ENCODE data around the gene IL17A.

Gene IL17A

DNA sequence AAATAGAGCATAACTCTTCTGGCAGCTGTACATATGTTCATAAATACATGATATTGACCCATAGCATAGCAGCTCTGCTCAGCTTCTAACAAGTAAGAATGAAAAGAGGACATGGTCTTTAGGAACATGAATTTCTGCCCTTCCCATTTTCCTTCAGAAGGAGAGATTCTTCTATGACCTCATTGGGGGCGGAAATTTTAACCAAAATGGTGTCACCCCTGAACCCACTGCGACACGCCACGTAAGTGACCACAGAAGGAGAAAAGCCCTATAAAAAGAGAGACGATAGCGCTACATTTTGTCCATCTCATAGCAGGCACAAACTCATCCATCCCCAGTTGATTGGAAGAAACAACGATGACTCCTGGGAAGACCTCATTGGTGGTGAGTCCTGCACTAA, at the start of gene IL17A:
Gene IL17A (plus strand): TSS at position 301 of the 400 bp plus-strand sequence. CDS start 57 bp downstream, at position 358.
- DNase-seq (ENCODE audit: low read depth in 2 of 2, low spot score in 1 of 2): no peak

- DNase-seq (ENCODE audit: low read depth in 2 of 2, low spot score in 1 of 2): no peak
These were observed 49.2 kb upstream of the IL17A start for GRCh38 chr6:52136934-52137467.

GRCh38 chr6:52138284-52138683, 47.9 kb upstream of the IL17A start:
- DNase-seq (ENCODE audit: low read depth in 2 of 2, low spot score in 1 of 2): no peak

DNA sequence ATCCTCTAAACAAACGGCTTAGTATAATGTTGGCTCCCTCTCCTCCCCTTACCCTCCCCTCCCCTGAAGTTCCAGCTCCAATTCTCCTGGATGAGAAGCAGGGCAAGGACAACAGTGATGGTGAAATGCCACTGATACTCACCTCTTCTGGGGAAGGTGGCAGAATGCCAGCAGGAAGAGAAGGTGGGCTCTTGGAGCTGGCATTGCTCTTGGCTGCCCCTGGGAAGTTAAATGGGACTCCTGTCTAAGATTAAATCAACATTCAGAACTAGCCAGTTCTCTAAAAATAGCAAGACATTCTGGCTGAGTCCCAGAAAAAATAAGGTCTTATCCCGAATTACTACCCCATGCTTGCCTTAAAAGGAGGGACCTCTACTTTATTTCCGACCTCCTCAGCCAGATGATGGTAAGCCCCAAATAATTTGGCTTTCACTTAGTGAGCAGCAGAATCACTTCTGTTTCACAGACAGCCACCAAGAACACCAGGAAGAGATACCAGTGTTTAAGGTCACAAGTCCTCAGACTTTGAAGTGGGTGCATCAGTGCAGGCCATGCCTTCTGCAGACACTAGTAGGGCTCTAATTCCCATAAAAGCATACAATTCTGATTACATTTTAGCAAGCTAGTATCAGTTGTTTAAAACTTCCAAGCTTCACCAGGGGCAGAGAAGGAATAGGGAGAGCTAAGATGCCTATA, 46.0 kb upstream of the IL17A start:
- DNase-seq (ENCODE audit: low read depth in 2 of 2, low spot score in 1 of 2): no peak

DNA sequence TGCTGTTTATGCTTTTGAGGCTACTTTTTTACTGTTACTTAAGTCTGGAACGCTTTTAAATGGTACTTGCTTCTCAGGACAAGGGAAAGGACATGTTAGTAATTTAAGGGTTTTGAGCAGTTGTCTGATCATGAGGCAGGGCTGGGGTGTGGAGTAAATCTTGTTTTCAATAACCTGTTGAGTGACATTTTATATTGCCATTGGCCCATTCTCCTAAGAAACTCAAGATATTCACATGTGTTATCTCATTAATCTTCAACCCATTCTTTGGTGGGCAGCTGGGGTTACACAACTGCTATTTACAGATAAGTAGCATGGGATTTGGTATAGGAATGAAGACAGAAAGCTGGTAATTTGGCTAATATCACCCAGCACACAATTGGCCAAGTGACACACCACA, 44.6 kb upstream of the IL17A start:
- DNase-seq (ENCODE audit: low read depth in 2 of 2, low spot score in 1 of 2): no peak

DNA sequence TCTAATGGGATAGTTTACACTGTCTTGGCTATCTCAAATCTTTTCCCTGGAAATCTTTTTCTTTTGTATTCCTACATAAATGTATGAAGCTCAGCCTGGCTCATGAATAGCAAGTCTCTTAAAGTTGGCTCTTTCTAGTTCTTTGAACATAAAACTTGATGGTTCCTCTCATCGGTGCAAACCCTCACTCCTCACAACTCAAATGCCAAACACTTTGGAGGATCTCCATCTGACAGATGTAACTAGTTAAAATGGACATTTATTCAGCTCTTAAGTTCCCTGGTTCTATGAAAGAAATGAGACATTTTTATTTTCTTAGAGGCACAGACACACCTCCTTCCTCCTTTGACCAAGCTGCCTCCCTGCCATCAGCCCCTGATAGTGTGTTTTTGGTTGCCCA, 43.6 kb upstream of the IL17A start:
- DNase-seq (ENCODE audit: low read depth in 2 of 2, low spot score in 1 of 2): no peak

DNA sequence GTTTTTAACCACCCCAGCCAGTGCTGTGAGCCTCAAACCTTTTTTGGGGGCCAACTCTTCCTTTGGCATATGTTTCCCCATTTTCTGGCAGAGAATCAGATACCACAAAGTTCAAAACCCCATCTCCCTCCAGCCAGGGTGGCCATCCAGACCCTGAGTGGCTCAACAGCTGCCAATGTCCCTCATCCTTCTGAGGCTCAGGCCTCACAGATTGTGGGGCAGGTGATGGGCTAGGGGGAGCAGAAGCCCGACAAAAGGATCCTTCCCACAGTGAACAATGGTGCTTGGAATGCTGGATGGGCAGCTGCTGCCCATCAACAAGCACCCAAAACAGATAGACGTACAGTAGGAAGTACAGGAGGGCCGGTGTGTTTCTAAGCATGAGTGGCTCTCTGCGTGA, 42.6 kb upstream of the IL17A start:
- no peak for DNase-seq (ENCODE audit: low read depth in 2 of 2, low spot score in 1 of 2)

DNA sequence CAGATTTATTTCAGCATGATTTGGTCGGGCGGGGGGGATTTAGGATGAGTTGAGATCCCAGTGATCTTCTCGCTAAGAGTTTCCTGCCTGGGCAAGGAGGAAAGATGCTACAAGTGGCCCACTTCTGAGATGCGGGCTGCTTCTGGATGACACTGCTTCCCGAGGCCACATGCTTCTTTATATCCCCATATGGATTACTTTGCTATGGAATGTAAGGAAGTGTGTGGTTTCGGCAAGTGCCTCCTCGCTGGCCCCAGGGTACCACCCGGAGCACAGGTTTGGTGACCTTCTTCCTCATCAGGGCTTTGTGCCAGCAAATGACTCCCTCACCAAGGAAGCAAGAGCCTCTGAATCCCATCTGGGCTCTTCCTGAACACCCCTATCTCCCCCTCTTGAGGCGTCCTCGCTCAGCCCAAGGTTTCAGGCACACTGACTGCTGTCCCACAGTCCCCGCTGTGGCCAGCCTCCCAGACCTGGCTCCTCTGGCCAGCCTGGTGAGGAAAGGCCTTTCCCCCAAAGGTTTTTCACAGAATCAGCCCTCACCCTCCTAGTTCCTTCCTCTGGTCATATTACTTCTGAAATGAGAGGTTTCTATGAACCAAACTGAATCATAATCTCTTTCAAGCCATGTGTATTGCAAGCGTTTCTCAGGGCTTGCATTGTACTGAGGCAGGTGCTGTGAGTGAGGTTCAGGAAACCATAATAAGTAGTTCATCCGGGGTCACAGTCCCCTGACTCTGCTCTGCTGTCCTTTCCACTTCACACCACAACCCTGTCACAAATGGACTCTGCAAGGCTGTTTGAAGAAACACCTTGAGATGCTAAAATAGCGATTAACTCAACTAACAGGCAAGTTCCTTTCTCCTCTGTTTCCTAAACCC, 41.7 kb upstream of the IL17A start:
- DNase-seq (ENCODE audit: low read depth in 2 of 2, low spot score in 1 of 2): no peak

DNA sequence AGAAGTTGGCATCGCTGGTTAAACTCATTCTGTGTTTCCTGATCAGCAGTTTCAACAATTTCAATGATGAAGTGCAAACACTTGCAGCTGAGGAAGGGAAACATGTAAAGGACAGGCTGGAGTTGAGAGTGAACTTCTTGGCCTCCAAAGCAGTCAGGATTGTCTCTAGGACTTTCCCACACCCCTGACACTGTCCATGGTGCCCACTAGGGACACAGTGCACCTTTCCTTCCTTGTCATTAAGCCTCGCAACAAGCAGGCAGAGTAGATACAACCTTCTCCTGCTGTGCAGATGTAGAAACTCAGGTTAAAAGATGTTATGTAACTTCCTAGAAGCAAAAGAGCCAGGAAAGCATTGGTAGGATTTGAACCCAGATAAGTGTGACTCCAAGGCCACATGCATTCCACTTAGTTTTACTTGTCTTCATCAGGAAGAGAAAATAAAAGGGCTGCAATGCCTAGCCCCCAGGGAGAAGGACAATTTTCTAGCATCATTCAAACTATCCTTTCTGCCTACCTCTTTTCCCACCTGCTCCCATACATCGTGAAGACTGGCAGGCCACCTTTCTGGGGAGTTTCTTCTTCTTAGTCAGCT, 39.2 kb upstream of the IL17A start:
- DNase-seq (ENCODE audit: low read depth in 2 of 2, low spot score in 1 of 2): no peak

DNA sequence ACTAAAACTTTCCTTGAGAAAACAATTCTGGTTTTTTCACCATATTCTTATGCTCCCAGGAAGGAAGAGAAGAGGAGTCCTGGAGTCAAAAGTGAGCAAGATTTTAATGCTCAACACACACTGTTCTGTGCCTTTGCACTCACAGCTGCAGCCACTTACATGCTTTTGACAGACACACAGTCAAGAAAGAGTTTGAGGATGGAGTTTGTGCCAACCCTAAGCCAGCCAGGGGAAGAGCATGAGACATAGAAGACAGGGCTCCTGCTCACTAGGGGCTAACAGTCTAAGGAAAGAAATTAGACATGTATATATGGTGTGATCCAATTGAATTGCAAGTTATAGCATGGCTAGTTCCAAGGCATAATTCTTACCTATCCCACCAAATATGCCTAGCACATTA, 37.1 kb upstream of the IL17A start:
- no peak for DNase-seq (ENCODE audit: low read depth in 2 of 2, low spot score in 1 of 2)

GRCh38 chr6:52149949-52150348, 36.2 kb upstream of the IL17A start:
- no peak for DNase-seq (ENCODE audit: low read depth in 2 of 2, low spot score in 1 of 2)

DNA sequence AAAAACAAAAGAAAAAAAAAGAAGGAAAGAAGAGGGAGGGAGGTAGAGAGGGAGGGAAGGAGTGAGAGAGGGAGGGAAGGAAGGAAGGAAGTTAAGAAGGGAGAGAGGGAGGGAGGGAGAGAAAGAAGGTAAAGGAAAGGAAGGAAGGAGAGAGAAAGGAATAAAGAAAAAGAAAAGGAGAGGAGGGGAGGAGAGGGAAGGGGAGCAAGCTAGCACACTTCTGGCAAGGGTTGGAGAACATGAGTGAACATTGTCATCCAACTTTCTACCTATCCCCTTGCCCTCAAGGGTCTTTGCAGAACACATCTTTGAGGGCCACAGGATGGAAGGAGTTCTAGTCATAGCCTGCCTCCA, 34.1 kb upstream of the IL17A start:
- DNase-seq (ENCODE audit: low read depth in 2 of 2, low spot score in 1 of 2): no peak

- no peak for DNase-seq (ENCODE audit: low read depth in 2 of 2, low spot score in 1 of 2)
These were observed 33.4 kb upstream of the IL17A start for GRCh38 chr6:52152711-52153160.

DNA sequence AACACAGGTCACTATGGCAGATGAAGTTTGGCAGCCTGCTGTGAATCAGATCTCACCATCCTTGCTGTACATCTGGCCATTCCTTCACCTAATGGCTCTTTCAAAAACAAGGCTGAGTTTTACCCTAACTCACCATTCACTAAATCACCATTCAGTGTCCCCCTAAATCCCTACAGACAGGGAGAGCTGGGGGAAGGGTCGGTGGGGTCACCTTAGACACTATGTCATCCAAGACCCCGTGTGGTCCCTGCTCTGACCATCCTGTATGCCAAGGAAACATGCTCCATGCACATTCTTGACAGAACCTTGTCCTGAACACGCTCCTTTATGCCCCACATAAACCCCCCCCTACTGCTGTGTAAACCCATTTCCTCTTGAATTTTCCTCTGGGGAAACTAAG, 31.8 kb upstream of the IL17A start:
- DNase-seq (ENCODE audit: low read depth in 2 of 2, low spot score in 1 of 2): no peak

- no peak for DNase-seq (ENCODE audit: low read depth in 2 of 2, low spot score in 1 of 2)
These were observed 30.2 kb upstream of the IL17A start for GRCh38 chr6:52155791-52156576.

DNA sequence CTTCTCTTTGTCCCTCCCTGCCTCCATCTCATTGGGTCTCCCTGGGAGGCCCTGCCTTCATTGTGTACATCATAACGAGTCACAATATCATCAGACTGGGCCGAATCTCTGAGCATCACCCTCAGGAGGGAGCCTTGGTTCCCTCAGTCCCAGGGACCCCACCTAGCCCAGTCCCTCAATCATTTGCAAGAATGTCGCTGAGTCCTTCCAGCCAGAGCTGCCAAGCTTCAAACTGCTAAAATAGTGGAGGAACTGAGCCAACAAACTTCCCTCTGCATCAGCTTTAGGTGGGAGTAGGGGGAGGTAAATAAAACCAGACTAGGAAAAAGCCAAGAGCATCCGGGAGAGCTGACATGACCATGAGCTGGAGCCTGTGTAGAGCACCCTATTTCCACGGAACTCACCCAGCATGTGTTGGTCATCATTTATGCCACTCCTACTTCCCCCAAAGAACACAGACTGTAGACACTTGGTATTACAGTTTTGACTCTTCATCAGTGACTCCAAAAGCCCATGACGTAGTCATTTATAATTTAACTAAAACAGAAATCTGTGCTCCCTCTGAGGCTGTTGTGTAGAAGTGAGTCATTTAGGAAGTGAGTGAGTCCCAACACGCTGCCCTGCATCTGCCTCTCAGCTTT, 28.8 kb upstream of the IL17A start:
- DNase-seq (ENCODE audit: low read depth in 2 of 2, low spot score in 1 of 2): no peak

DNA sequence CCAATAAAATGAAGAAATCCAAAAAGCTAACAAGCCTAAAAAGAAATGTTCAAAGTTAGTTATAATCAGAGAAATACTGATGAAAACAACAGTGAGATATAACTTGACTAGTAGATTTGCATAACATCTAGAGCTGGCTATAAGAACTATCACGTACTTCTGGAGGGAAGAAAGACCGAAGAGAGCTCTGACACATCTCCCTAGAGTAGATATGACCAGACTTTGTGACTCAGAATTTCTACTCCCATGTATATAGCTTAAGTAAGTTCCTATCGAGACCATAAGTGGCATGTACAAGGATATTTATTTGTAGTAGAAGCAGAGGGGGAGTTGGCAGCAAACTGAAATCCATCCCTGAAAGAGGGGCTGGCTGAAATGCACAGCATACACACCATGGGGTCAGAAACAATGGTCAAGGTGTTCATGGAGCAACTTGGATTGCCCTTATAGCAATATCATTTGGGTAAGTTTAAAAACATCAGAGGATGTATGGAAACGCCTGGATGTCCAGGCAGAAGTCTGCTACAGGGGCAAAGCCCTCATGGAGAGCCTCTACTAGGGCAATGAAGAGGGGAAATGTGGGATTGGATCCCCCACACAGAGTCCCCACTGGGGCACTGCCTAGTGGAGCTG, 25.6 kb upstream of the IL17A start:
- no peak for DNase-seq (ENCODE audit: low read depth in 2 of 2, low spot score in 1 of 2)

GRCh38 chr6:52161689-52162438, 24.3 kb upstream of the IL17A start:
- no peak for DNase-seq (ENCODE audit: low read depth in 2 of 2, low spot score in 1 of 2)

All from stimulated activated CD8-positive, alpha-beta memory T cell treated with anti-CD3 and anti-CD28 coated beads, Interleukin-4, amount 100 ng/mL, for 1 hour (primary cell).